Breast epithelium (tissue), 3 donors: ENCODE data around the gene HDAC7.

Experiments
- CTCF ChIP-seq, 3 donors: fragments of 450-650 bp; IDR thresholded peaks; one replicate each; pipeline ENCODE4 v1.5.1; 2016 to 2017; ENCODE audit warnings: antibody characterized with exemption in 3 of 3, mild to moderate bottlenecking in 3 of 3, moderate library complexity in 3 of 3
- POLR2A ChIP-seq: fragments of 450-650 bp; IDR thresholded peaks from one replicate; pipeline ENCODE4 v1.6.1; 2016; ENCODE audit warnings: antibody characterized with exemption, mild to moderate bottlenecking, moderate library complexity
- POLR2AphosphoS5 ChIP-seq, 3 donors: sonication (generic); formaldehyde crosslinking; IDR thresholded peaks; one replicate each; pipeline ENCODE4 v1.6.1; 2017; ENCODE audit warnings: antibody characterized with exemption in 3 of 3

DNA sequence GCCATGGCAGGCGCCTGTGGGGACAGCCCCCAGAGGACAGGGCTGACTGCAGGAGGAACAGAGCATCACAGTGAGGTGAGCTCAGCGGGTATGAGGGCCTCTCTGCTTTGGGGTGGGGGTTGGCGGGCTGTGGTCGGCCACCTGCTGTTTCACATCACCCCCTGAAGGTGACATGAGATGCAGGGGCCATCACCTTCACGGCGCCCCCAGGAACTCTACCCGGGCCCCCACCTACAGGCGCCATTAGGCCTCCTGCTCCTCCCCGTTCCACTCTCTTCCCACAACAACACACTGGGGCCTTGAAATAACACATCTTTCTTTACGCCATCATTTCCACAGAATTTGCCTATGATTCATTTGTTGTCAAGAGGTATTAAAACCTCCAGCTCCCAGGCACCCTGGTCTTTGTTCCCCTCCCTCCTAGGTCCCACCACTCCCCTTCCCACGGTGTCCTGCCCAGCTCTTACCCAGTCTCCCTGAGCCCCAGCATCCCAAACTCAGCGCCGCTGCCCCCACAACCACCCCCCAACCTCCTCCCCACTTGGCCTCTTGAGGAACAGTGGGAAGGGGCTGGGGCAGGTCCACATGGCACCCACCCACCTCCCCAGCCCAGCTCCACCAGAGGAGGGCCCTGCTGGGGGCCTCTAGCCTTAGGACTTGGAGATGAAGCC lies 12.7 kb upstream of the HDAC7 start:
- no peak for TF ChIP-seq CTCF (IDR thresholded peaks at IDR 0.05)
- TF ChIP-seq POLR2A = no peak
- TF ChIP-seq POLR2AphosphoS5 (IDR thresholded peaks at IDR 0.05) = no peak
